Smooth muscle cell (in vitro differentiated cells): ENCODE measurements around the gene CLSTN2. TPM values are rescaled to one million over a fixed set of nuclear protein-coding genes. Genes with fewer than 3 reads are reported as not detected.

Experiments
- DNase-seq: peaks from one replicate; lab custom pipeline; 2025; ENCODE audit not compliant: unreplicated experiment; lab: John Stamatoyannopoulos, UW
- H2AFZ ChIP-seq: fragments of 200-600 bp; sonication (generic); 2 replicates; pipeline ENCODE4 v1.6.0; 2016; ENCODE audit warnings: antibody characterized with exemption, low read depth, mild to moderate bottlenecking
- H3F3A ChIP-seq: fragments of 200-600 bp; sonication (generic); 2 replicates; pipeline ENCODE4 v1.6.0; 2017; ENCODE audit warnings: antibody characterized with exemption, low read depth
- H3K27ac ChIP-seq: fragments of 200-600 bp; sonication (generic); 2 replicates; pipeline ENCODE4 v1.5.1; 2016; ENCODE audit warnings: low read depth, mild to moderate bottlenecking
- H3K27me3 ChIP-seq: fragments of 200-600 bp; sonication (generic); 2 replicates; pipeline ENCODE4 v1.6.1; 2016; ENCODE audit warnings: low read depth, mild to moderate bottlenecking
- H3K36me3 ChIP-seq: fragments of 200-600 bp; sonication (generic); 2 replicates; pipeline ENCODE4 v1.5.1; 2016; ENCODE audit warnings: low read depth
- H3K4me1 ChIP-seq: fragments of 200-600 bp; sonication (generic); 2 replicates; pipeline ENCODE4 v1.5.1; 2016; ENCODE audit warnings: low read depth
- H3K4me2 ChIP-seq: fragments of 200-600 bp; sonication (generic); 2 replicates; pipeline ENCODE4 v1.6.0; 2016; ENCODE audit warnings: mild to moderate bottlenecking
- H3K4me3 ChIP-seq: fragments of 200-600 bp; sonication (generic); 2 replicates; pipeline ENCODE4 v1.5.1; 2016; ENCODE audit warnings: mild to moderate bottlenecking
- H3K79me2 ChIP-seq: fragments of 200-600 bp; sonication (generic); 2 replicates; pipeline ENCODE4 v1.6.0; 2016; ENCODE audit warnings: low read depth, mild to moderate bottlenecking
- H3K9ac ChIP-seq: fragments of 200-600 bp; sonication (generic); 2 replicates; pipeline ENCODE4 v1.6.0; 2016; ENCODE audit warnings: low read depth
- H3K9me3 ChIP-seq: fragments of 200-600 bp; sonication (generic); replicated peaks from 2 replicates; pipeline ENCODE4 v1.5.1; 2016; ENCODE audit warnings: low read depth
- H4K20me1 ChIP-seq: fragments of 200-600 bp; sonication (generic); 2 replicates; pipeline ENCODE4 v1.6.0; 2016; ENCODE audit warnings: low read depth
- WGBS: methylation state at CpG from one replicate; pipeline ENCODE4 v1.1.7; 2016; ENCODE audit warnings: low lambda C conversion rate; 5-methylcytosine and 5-hydroxymethylcytosine counted together
- polyA plus RNA-seq: library from polyadenylated mRNA; unstranded; fragments of >200 nt; fragmentation: Nextera tagmentation; extraction: Ambion mirVana; gene quantifications from 2 replicates; pipeline ENCODE4 v1.2.1, GENCODE V29; 2016
- total RNA-seq: library from RNA; depleted of rRNA; stranded (reverse); fragments of >200 nt; gene quantifications from 2 replicates; pipeline ENCODE4 v1.2.3, GENCODE V29; 2014
- TF ChIP-seq, protein P1 (sequence below): fragments of 200-600 bp; sonication (generic); IDR thresholded peaks from 2 replicates; pipeline ENCODE4 v1.5.1; 2017; ENCODE audit warnings: borderline replicate concordance, mild to moderate bottlenecking, antibody characterized with exemption; ENCODE audit not compliant: insufficient read depth, poor library complexity, severe bottlenecking

CLSTN2 gene
- total and polyA plus RNA-seq, 2 experiments from 2014 or later = 0.91 to 1.5 TPM

- Histone ChIP-seq H3K9me3 (no peaks in the 10 kb centered on the region), H3K9ac (no peak overlapping the region), H4K20me1 (no peaks in the 10 kb centered on the region), H2AFZ (no peak overlapping the region), H3K4me3 (no peak overlapping the region), H3K36me3 (no peaks in the 10 kb centered on the region), H3K79me2 (no peaks in the 10 kb centered on the region), H3K4me2 (no peak overlapping the region), H3K27me3 (no peaks in the 10 kb centered on the region), H3K27ac (no peak overlapping the region), H3F3A (no peaks in the 10 kb centered on the region), H3K4me1 (peaks cover 13% of the 10 kb centered on the region)
- TF ChIP-seq, protein P1, sequence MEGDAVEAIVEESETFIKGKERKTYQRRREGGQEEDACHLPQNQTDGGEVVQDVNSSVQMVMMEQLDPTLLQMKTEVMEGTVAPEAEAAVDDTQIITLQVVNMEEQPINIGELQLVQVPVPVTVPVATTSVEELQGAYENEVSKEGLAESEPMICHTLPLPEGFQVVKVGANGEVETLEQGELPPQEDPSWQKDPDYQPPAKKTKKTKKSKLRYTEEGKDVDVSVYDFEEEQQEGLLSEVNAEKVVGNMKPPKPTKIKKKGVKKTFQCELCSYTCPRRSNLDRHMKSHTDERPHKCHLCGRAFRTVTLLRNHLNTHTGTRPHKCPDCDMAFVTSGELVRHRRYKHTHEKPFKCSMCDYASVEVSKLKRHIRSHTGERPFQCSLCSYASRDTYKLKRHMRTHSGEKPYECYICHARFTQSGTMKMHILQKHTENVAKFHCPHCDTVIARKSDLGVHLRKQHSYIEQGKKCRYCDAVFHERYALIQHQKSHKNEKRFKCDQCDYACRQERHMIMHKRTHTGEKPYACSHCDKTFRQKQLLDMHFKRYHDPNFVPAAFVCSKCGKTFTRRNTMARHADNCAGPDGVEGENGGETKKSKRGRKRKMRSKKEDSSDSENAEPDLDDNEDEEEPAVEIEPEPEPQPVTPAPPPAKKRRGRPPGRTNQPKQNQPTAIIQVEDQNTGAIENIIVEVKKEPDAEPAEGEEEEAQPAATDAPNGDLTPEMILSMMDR = no peak
- 98% methylated on average over 3 of the region's 3 CpGs for WGBS
- DNase-seq = no peak
Observed at GRCh38 chr3:140249188-140249587, 314.2 kb downstream of the CLSTN2 start.

DNA sequence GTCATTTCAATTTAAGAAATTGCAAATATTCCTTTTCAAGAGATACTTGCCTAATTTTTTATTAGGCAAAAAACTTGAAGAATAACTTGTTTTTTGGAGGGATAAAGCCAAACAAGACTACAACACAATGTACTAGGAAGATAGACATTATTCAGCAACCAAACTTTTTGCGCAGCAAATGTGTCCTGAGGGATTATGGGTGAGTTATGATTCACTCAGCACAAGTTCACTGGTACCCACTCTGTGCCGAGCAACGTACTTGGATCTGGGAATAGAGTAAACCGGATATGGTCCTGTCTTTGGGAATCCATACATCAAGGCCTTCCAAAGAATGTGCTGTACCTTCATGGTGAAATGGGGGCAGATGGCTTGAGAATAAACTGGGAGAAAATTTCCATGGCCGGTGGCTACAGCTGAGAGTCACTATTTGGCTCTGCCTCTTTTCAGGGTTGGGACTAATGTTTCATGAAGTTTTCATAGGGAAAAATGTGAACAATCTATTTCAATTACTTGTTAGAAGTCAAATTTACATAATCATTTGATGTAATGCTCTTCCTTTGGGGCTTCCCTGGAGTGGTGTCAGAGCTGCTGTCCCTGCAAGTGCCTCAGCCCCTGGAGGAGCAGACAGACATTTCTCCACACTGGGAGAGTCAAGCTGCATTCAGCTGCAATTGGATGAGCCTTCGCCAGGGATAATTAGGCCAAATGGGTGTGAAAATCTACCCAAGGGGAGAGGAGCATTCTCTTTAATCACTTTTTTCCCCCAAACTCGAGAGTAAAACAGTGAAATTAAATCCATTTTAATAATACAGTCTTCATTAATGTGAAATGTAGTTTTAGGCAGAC lies 315.2 kb downstream of the CLSTN2 start:
- H3K27me3 ChIP-seq = no peaks in the 10 kb centered on the region
- no peaks in the 10 kb centered on the region for H3K9me3 ChIP-seq
- H2AFZ ChIP-seq = no peak overlapping the region
- no peaks in the 10 kb centered on the region for H4K20me1 ChIP-seq
- H3K79me2 ChIP-seq = no peaks in the 10 kb centered on the region
- no peak overlapping the region for H3K9ac ChIP-seq
- H3K4me2 ChIP-seq = no peak overlapping the region
- H3K27ac ChIP-seq = no peak overlapping the region
- TF ChIP-seq, protein P1 = no peak
- no peaks in the 10 kb centered on the region for H3F3A ChIP-seq
- H3K4me1 ChIP-seq = peaks cover 13% of the 10 kb centered on the region
- DNase-seq = no peak
- H3K4me3 ChIP-seq = no peak overlapping the region
- 92% methylated on average over 7 of the region's 7 CpGs for WGBS
- no peaks in the 10 kb centered on the region for H3K36me3 ChIP-seq

- no peaks in the 10 kb centered on the region for H3K79me2 ChIP-seq
- no peak overlapping the region for H3K4me3 ChIP-seq
- no peaks in the 10 kb centered on the region for H3K9me3 ChIP-seq
- no peaks in the 10 kb centered on the region for H4K20me1 ChIP-seq
- peaks cover 13% of the 10 kb centered on the region for H3K4me1 ChIP-seq
- DNase-seq = no peak
- no peaks in the 10 kb centered on the region for H3K36me3 ChIP-seq
- TF ChIP-seq, protein P1 = no peak
- H3K27me3 ChIP-seq = no peaks in the 10 kb centered on the region
- 92% methylated on average over 4 of the region's 4 CpGs for WGBS
- H3K4me2 ChIP-seq = no peak overlapping the region
- no peak overlapping the region for H3K9ac ChIP-seq
- H3F3A ChIP-seq = no peaks in the 10 kb centered on the region
- H2AFZ ChIP-seq = no peak overlapping the region
- H3K27ac ChIP-seq = no peak overlapping the region
Observed at GRCh38 chr3:140250945-140251344, 316.0 kb downstream of the CLSTN2 start.

DNA sequence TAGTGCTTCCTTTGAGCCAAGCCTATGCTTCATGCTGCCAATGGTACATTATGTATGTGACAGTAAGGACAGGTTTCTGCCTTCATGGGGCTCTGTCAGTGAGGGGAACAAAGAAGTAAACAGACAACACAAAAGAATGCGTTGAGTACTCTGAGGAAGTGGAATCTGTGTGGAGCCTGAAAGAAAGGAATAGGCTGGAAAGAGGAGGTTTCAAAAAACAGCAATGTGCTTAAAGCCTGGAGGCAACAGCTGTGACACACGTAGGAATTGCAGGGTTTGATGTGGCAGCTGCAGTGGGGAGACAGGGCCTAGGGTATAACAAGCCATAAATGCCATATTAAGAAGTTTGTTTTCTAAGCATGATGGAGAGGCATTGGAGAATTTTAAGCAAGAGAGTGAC lies 316.7 kb downstream of the CLSTN2 start:
- Histone ChIP-seq H3K27ac (no peak overlapping the region), H3K4me3 (no peak overlapping the region), H3K36me3 (no peaks in the 10 kb centered on the region), H3F3A (no peaks in the 10 kb centered on the region), H3K4me1 (peaks cover 13% of the 10 kb centered on the region), H3K79me2 (no peaks in the 10 kb centered on the region), H3K27me3 (no peaks in the 10 kb centered on the region), H3K9me3 (no peaks in the 10 kb centered on the region), H4K20me1 (no peaks in the 10 kb centered on the region), H2AFZ (no peak overlapping the region), H3K9ac (no peak overlapping the region), H3K4me2 (no peak overlapping the region)
- TF ChIP-seq, protein P1 = no peak
- 26% methylated on average over 2 of the region's 2 CpGs for WGBS
- DNase-seq = no peak
